ENCODE measurements around the gene PRMT7.

Gene PRMT7

GRCh38 chr16:68376590-68376989 lies 65.8 kb downstream of the PRMT7 start:
- DNase-seq: no peak

GRCh38 chr16:68377221-68377620 lies 66.4 kb downstream of the PRMT7 start:
- DNase-seq: no peak

- DNase-seq: no peak
Measured at GRCh38 chr16:68377667-68378393, 67.0 kb downstream of the PRMT7 start.

- no peak for DNase-seq
Measured at GRCh38 chr16:68378436-68379415, 67.9 kb downstream of the PRMT7 start.

- no peak for DNase-seq
Measured at GRCh38 chr16:68379472-68380347, 68.9 kb downstream of the PRMT7 start.

- DNase-seq: no peak
Measured at GRCh38 chr16:68380348-68380670, 69.5 kb downstream of the PRMT7 start.

GRCh38 chr16:68380676-68381362 lies 70.0 kb downstream of the PRMT7 start:
- DNase-seq: no peak

- DNase-seq: no peak
Measured at GRCh38 chr16:68381363-68381724, 70.5 kb downstream of the PRMT7 start.

GRCh38 chr16:68382296-68382718 lies 71.5 kb downstream of the PRMT7 start:
- DNase-seq: no peak

GRCh38 chr16:68383858-68384257 lies 73.0 kb downstream of the PRMT7 start:
- no peak for DNase-seq

GRCh38 chr16:68384288-68385161 lies 73.7 kb downstream of the PRMT7 start:
- DNase-seq: no peak

GRCh38 chr16:68385371-68385770 lies 74.6 kb downstream of the PRMT7 start:
- DNase-seq: no peak

- no peak for DNase-seq
Measured at GRCh38 chr16:68386628-68387027, 75.8 kb downstream of the PRMT7 start.

GRCh38 chr16:68387301-68387700 lies 76.5 kb downstream of the PRMT7 start:
- DNase-seq: no peak

- DNase-seq: no peak
Measured at GRCh38 chr16:68388124-68388523, 77.3 kb downstream of the PRMT7 start.

GRCh38 chr16:68389006-68389405 lies 78.2 kb downstream of the PRMT7 start:
- DNase-seq: no peak

GRCh38 chr16:68389750-68390371 lies 79.0 kb downstream of the PRMT7 start:
- DNase-seq: no peak

- DNase-seq: no peak
Measured at GRCh38 chr16:68393333-68393732, 82.5 kb downstream of the PRMT7 start.

- no peak for DNase-seq
Measured at GRCh38 chr16:68395167-68395786, 84.5 kb downstream of the PRMT7 start.

- no peak for DNase-seq
Measured at GRCh38 chr16:68395815-68396214, 85.0 kb downstream of the PRMT7 start.

Measured in fibroblast of skin of abdomen (primary cell).